Lung (tissue), 16 donors: ENCODE measurements around the gene ERI3. TPM values are rescaled to one million over a fixed set of nuclear protein-coding genes. Genes with fewer than 3 reads are reported as not detected.

ENCODE experiments used
- ATAC-seq: fragments of 200-7000 bp; cut with Tn5 transposase; one replicate; pipeline ENCODE4 v1.9.1; 2020; ENCODE audit warnings: moderate number of reproducible peaks; ENCODE audit not compliant: insufficient read depth, low FRiP score
- DNase-seq, 3 donors: peaks; one replicate each; pipeline ENCODE4 v3.0.0-alpha.2; 2013 to 2017
- H3K27ac ChIP-seq, 2 donors: one replicate each; pipeline ENCODE4 v1.5.1; 2013; ENCODE audit warnings: mild to moderate bottlenecking in 2 of 2, moderate library complexity in 2 of 2, control low read depth in 1 of 2, inconsistent platforms in 1 of 2, low read depth in 1 of 2, low read length in 1 of 2
- H3K27me3 ChIP-seq, 3 donors: one replicate each; pipeline ENCODE4 v1.5.1; 2013; ENCODE audit warnings: low read length in 2 of 3; ENCODE audit not compliant: control insufficient read depth in 3 of 3, insufficient read depth in 3 of 3
- H3K36me3 ChIP-seq, 4 donors: one replicate each; pipeline ENCODE4 v1.5.1; 2013; ENCODE audit warnings: low read length in 4 of 4, mild to moderate bottlenecking in 1 of 4, moderate library complexity in 1 of 4; ENCODE audit not compliant: control insufficient read depth in 4 of 4, insufficient read depth in 4 of 4
- H3K4me1 ChIP-seq, 5 donors: one replicate each; pipeline ENCODE4 v1.5.1; 2013; ENCODE audit warnings: low read length in 5 of 5, mild to moderate bottlenecking in 2 of 5, moderate library complexity in 1 of 5; ENCODE audit not compliant: control insufficient read depth in 5 of 5, insufficient read depth in 5 of 5
- H3K4me3 ChIP-seq: one replicate; pipeline ENCODE4 v1.5.1; 2013; ENCODE audit warnings: mild to moderate bottlenecking, control low read depth, moderate library complexity
- H3K9ac ChIP-seq, 2 donors: one replicate each; pipeline ENCODE4 v1.5.1; 2013; ENCODE audit warnings: low read length in 2 of 2, control low read depth in 1 of 2; ENCODE audit not compliant: insufficient read depth in 1 of 2
- H3K9me3 ChIP-seq, 4 donors: one replicate each; pipeline ENCODE4 v1.5.1; 2013; ENCODE audit warnings: low read length in 3 of 4, mild to moderate bottlenecking in 1 of 4, moderate library complexity in 1 of 4; ENCODE audit not compliant: control insufficient read depth in 4 of 4, insufficient read depth in 3 of 4
- CTCF ChIP-seq: IDR thresholded peaks from 2 replicates; pipeline ENCODE4 v1.5.1; 2012; ENCODE audit warnings: mild to moderate bottlenecking; ENCODE audit errors: control extremely low read depth, extremely low read depth
- WGBS, 2 donors: extraction: QIAGEN DNeasy Blood & Tissue Kit; methylation state at CpG; one replicate each; pipeline ENCODE4 v1.1.7; 2013; 5-methylcytosine and 5-hydroxymethylcytosine counted together
- long read RNA-seq, 5 donors: transcript quantifications; one replicate each; lab custom pipeline, GENCODE V29; 2026
- polyA plus RNA-seq, 2 donors: library from polyadenylated mRNA; stranded (reverse); fragments of 200-250 nt; gene quantifications; one replicate each; pipeline ENCODE4 v1.2.1, GENCODE V29; 2013
- total RNA-seq, 2 donors: library from RNA; depleted of rRNA in 1 of 2; stranded (reverse); fragments of >200 nt in 1 of 2; gene quantifications; one replicate each; pipeline ENCODE4 v1.2.1, GENCODE V29; 2014 to 2021
- donor health status: control.
- donor health status: control.
- donor health status: Bipolar disorder and iron deficiency.
- donor health status: healthy.
- donor health status: DM: yes; HTN: yes; CAD: no.

The ERI3 gene
- total RNA-seq (10 to 100 TPM; 41.7 to 56.2 TPM), polyA plus RNA-seq (10 to 100 TPM; 26.6 to 39.8 TPM)
- long read RNA-seq, donor 1, transcript ERI3-201 (9 exons, 1,684 nt) = major isoform, 9 of 20 reads
- long read RNA-seq, donor 1, partial matches to known transcripts = 11 of 20 reads
- long read RNA-seq, donor 1, other reads (novel, unspliced or antisense) = 0 of 20 reads
- long read RNA-seq, donor 2, partial matches to known transcripts = 10 of 12 reads
- long read RNA-seq, donor 2, other reads (novel, unspliced or antisense) = 0 of 12 reads
- long read RNA-seq, donor 3, transcript ERI3-201 (9 exons, 1,684 nt) = major isoform, 5 of 5 reads
- long read RNA-seq, donor 3, partial matches to known transcripts = 0 of 5 reads
- long read RNA-seq, donor 3, other reads (novel, unspliced or antisense) = 0 of 5 reads
- long read RNA-seq, donor 4, partial matches to known transcripts = 5 of 8 reads
- long read RNA-seq, donor 4, other reads (novel, unspliced or antisense) = 0 of 8 reads
- long read RNA-seq, donor 5, transcript ERI3-201 (9 exons, 1,684 nt) = major isoform, 9 of 16 reads
- long read RNA-seq, donor 5, partial matches to known transcripts = 7 of 16 reads
- long read RNA-seq, donor 5, other reads (novel, unspliced or antisense) = 0 of 16 reads

GRCh38 chr1:44354840-44355581 is at the start of gene ERI3:
Gene ERI3 (minus strand): TSS chr1:44355257. CDS start chr1:44355026, 231 bp downstream.
- TF ChIP-seq CTCF = no peak
- peak within 1 kb of the TSS; percentile 97 for H3K4me3 ChIP-seq
- DNase-seq (peak; percentile 97 to 98 (median 98)), ATAC-seq (peak; percentile 100)
- no peaks in the 10 kb centered on the region for H3K9me3 ChIP-seq
- peak within 1 kb of the TSS; percentile 16 to 34 for H3K9ac ChIP-seq
- WGBS, 2 donors = 1% methylated on average over 59 to 65 of the region's 65 CpGs
- peaks cover 0 to 3% (median 0%) of the 10 kb centered on the region in 4 donors for H3K36me3 ChIP-seq
- H3K27me3 ChIP-seq = no peaks in the 10 kb centered on the region
- peaks cover 4 to 24% (median 16%) of the 10 kb centered on the region in 5 donors for H3K4me1 ChIP-seq
- H3K27ac ChIP-seq = peak within 1 kb of the TSS; percentile 86 to 90

- Histone ChIP-seq H3K4me1 (peaks cover 0 to 11% (median 0%) of the 10 kb centered on the region in 5 donors), H3K27me3 (peaks cover 4 to 56% (median 43%) of the 10 kb centered on the region in 3 donors), H3K4me3 (no peak overlapping the region), H3K9me3 (no peaks in the 10 kb centered on the region), H3K36me3 (no peaks in the 10 kb centered on the region), H3K9ac (no peak overlapping the region), H3K27ac (no peak overlapping the region)
- WGBS, 2 donors = 85 to 90% methylated on average over 12 of the region's 12 CpGs
- ATAC-seq = no peak
- DNase-seq = no peak
- no peak for TF ChIP-seq CTCF
Observed at GRCh38 chr1:44401256-44402228, 46.5 kb upstream of the ERI3 start.

- H3K4me1 ChIP-seq = no peaks in the 10 kb centered on the region
- no peaks in the 10 kb centered on the region for H3K36me3 ChIP-seq
- 59 to 76% methylated on average over 1 of the region's 1 CpG for WGBS, 2 donors
- H3K9me3 ChIP-seq = no peaks in the 10 kb centered on the region
- DNase-seq (no peak), ATAC-seq (no peak)
- no peak overlapping the region for H3K4me3 ChIP-seq
- TF ChIP-seq CTCF = no peak
- no peak overlapping the region for H3K9ac ChIP-seq
- H3K27me3 ChIP-seq = peaks cover 0 to 10% (median 7%) of the 10 kb centered on the region in 3 donors
- no peak overlapping the region for H3K27ac ChIP-seq
Observed at GRCh38 chr1:44390277-44390676, 35.2 kb upstream of the ERI3 start.
